ENCODE results near the gene POFUT2.
A peak's percentile ranks its signal among the peaks of the same experiment; 100 is the strongest.

The POFUT2 gene

GRCh38 chr21:45297329-45297728 is 9.6 kb upstream of the POFUT2 start:
- DNase-seq: no peak

- no peak for DNase-seq
Observed at GRCh38 chr21:45296638-45297037, 8.9 kb upstream of the POFUT2 start.

- DNase-seq: no peak
Observed at GRCh38 chr21:45295576-45296365, 8.1 kb upstream of the POFUT2 start.

- DNase-seq: no peak
Observed at GRCh38 chr21:45294509-45295291, 7.0 kb upstream of the POFUT2 start.

- no peak for DNase-seq
Observed at GRCh38 chr21:45293726-45294401, 6.2 kb upstream of the POFUT2 start.

GRCh38 chr21:45293220-45293725 is 5.6 kb upstream of the POFUT2 start:
- DNase-seq: no peak

- DNase-seq: peak; percentile 22
Observed at GRCh38 chr21:45292399-45293219, 4.9 kb upstream of the POFUT2 start.

- no peak for DNase-seq
Observed at GRCh38 chr21:45291613-45292398, 4.1 kb upstream of the POFUT2 start.

- no peak for DNase-seq
Observed at GRCh38 chr21:45290948-45291612, 3.4 kb upstream of the POFUT2 start.

GRCh38 chr21:45289655-45290515 is 2.2 kb upstream of the POFUT2 start:
- DNase-seq: no peak

GRCh38 chr21:45289134-45289533 is 1.4 kb upstream of the POFUT2 start:
- DNase-seq: no peak

GRCh38 chr21:45288441-45288841 is 746 bp upstream of the POFUT2 start:
- no peak for DNase-seq

- DNase-seq: no peak
Observed at GRCh38 chr21:45286671-45287437, 841 bp downstream of the POFUT2 start.

GRCh38 chr21:45285266-45285931 is 2.3 kb downstream of the POFUT2 start:
- DNase-seq: no peak

GRCh38 chr21:45284456-45284741 is 3.3 kb downstream of the POFUT2 start:
- no peak for DNase-seq

GRCh38 chr21:45283611-45284455 is 3.9 kb downstream of the POFUT2 start:
- no peak for DNase-seq

- no peak for DNase-seq
Observed at GRCh38 chr21:45283035-45283610, 4.6 kb downstream of the POFUT2 start.

Data from NCI-H748 treated with DMSO at 0.1 percent for 48 hours (cell line).